Endothelial cell (in vitro differentiated cells): ENCODE results near the gene TMEM63A. TPM values are rescaled to one million over a fixed set of nuclear protein-coding genes. Genes with fewer than 3 reads are reported as not detected.

ENCODE experiments used
- DNase-seq: peaks from one replicate; pipeline ENCODE4 v3.0.0; 2021; ENCODE audit warnings: low spot score
- H3K27ac Mint-ChIP-seq: one replicate; pipeline ENCODE4 v1.8.0; 2021; ENCODE audit warnings: mixed read lengths, inconsistent platforms; ENCODE audit not compliant: unreplicated experiment
- H3K27me3 Mint-ChIP-seq: one replicate; pipeline ENCODE4 v1.8.0; 2021; ENCODE audit warnings: mild to moderate bottlenecking, moderate library complexity, mixed read lengths, inconsistent platforms; ENCODE audit not compliant: unreplicated experiment
- H3K36me3 Mint-ChIP-seq: one replicate; pipeline ENCODE4 v1.8.0; 2021; ENCODE audit warnings: mild to moderate bottlenecking, low read depth, mixed read lengths, inconsistent platforms; ENCODE audit not compliant: unreplicated experiment
- H3K4me1 Mint-ChIP-seq: one replicate; pipeline ENCODE4 v1.8.0; 2021; ENCODE audit warnings: mild to moderate bottlenecking, mixed read lengths, inconsistent platforms; ENCODE audit not compliant: unreplicated experiment
- H3K4me3 Mint-ChIP-seq: one replicate; pipeline ENCODE4 v1.8.0; 2021; ENCODE audit warnings: mild to moderate bottlenecking, mixed read lengths, inconsistent platforms; ENCODE audit not compliant: unreplicated experiment
- H3K9me3 Mint-ChIP-seq: one replicate; pipeline ENCODE4 v1.8.0; 2021; ENCODE audit warnings: mixed read lengths, inconsistent platforms; ENCODE audit not compliant: unreplicated experiment
- total RNA-seq: library from RNA; stranded (reverse); fragmentation: NEBNext Ultra II Directional; extraction: Animal tissue kit (Norgen Biotek cat#: 25700); gene quantifications from one replicate; pipeline ENCODE4 v1.2.1, GENCODE V29; 2021; ENCODE audit not compliant: unreplicated experiment
- TF ChIP-seq, protein P1 (sequence below): fragments of 200-600 bp; sonication (generic); IDR thresholded peaks from one replicate; pipeline ENCODE4 v1.5.0; 2021; ENCODE audit warnings: antibody characterized with exemption; ENCODE audit not compliant: unreplicated experiment

Gene TMEM63A
- total RNA-seq, 1 donor from 2014 or later: 79.9 TPM

DNA sequence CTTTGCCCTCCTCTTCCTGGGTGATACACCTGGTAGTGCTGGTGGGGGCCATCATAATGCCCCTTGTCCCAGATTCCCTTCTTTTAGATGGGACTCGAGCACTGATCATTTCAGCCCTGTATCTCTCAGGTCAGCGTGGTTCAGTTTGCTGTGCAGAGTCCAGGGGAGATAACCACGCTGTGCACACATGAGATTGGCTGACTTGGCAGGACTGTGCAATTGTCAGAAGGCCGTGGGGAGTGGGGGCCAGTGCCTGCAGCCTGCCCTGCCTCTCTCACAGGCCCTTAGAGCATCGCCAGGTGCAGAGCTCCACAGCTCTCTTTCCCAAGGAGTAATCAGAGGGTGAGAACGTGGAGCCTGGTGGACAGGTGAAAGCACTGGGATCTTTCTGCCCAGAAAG is 57.1 kb downstream of the TMEM63A start:
- Mint-ChIP-seq H3K4me3 (no peak overlapping the region), H3K9me3 (no peaks in the 10 kb centered on the region), H3K4me1 (peaks cover 18% of the 10 kb centered on the region), H3K27me3 (peaks cover 1% of the 10 kb centered on the region), H3K27ac (no peak overlapping the region), H3K36me3 (no peaks in the 10 kb centered on the region)
- DNase-seq: no peak
- TF ChIP-seq, protein P1, sequence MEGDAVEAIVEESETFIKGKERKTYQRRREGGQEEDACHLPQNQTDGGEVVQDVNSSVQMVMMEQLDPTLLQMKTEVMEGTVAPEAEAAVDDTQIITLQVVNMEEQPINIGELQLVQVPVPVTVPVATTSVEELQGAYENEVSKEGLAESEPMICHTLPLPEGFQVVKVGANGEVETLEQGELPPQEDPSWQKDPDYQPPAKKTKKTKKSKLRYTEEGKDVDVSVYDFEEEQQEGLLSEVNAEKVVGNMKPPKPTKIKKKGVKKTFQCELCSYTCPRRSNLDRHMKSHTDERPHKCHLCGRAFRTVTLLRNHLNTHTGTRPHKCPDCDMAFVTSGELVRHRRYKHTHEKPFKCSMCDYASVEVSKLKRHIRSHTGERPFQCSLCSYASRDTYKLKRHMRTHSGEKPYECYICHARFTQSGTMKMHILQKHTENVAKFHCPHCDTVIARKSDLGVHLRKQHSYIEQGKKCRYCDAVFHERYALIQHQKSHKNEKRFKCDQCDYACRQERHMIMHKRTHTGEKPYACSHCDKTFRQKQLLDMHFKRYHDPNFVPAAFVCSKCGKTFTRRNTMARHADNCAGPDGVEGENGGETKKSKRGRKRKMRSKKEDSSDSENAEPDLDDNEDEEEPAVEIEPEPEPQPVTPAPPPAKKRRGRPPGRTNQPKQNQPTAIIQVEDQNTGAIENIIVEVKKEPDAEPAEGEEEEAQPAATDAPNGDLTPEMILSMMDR: no peak

DNA sequence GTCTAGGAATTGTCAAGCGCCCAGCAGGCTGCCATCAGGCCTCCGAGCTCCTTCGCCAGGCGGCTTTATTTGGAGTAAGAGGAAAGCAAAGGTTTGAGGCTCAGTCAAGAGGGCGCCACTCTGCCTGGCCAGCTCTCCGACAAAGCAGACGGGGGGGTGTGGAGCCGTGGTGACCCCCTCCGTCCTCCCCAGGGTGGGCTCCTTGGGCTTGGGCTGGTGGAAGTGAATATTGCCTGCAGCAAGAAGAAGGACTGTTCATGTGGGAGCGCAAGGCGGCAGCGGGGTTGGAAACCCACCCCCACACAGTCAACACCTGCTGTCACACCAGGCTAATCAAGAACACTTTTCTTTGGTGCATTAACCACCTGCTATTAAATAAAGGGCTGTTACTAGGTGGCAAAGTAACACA is 57.6 kb downstream of the TMEM63A start:
- Mint-ChIP-seq H3K4me3 (no peak overlapping the region), H3K27ac (no peak overlapping the region), H3K4me1 (peaks cover 18% of the 10 kb centered on the region), H3K36me3 (no peaks in the 10 kb centered on the region), H3K9me3 (no peaks in the 10 kb centered on the region), H3K27me3 (peaks cover under 1% of the 10 kb centered on the region)
- no peak for DNase-seq
- TF ChIP-seq, protein P1: no peak

DNA sequence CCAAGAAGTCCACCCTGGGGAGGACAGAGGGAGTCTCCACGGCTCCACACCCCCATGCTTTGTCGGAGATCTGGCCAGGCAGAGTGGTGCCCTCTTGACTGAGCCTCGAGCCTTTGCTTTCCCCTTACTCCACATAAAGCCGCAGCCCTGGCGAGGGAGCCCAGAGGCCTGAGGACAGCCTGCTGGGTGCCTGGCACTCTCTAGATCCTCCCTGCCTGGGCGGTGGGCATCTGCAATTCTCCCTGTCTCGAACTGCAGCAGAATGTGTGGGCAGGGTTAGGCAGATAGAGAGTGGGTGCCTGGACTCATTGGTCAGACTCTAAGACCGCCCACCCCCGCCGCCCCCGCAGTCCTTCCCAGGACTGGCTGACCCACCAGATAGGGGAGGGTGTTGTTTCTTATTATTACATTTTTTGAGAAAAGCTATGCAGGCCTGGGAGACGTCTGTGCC is 58.3 kb downstream of the TMEM63A start:
- no peak for DNase-seq
- no peaks in the 10 kb centered on the region for H3K9me3 Mint-ChIP-seq
- TF ChIP-seq, protein P1: no peak
- H3K4me3 Mint-ChIP-seq: no peak overlapping the region
- H3K36me3 Mint-ChIP-seq: no peaks in the 10 kb centered on the region
- H3K27me3 Mint-ChIP-seq: no peaks in the 10 kb centered on the region
- H3K4me1 Mint-ChIP-seq: peaks cover 18% of the 10 kb centered on the region
- no peak overlapping the region for H3K27ac Mint-ChIP-seq

DNA sequence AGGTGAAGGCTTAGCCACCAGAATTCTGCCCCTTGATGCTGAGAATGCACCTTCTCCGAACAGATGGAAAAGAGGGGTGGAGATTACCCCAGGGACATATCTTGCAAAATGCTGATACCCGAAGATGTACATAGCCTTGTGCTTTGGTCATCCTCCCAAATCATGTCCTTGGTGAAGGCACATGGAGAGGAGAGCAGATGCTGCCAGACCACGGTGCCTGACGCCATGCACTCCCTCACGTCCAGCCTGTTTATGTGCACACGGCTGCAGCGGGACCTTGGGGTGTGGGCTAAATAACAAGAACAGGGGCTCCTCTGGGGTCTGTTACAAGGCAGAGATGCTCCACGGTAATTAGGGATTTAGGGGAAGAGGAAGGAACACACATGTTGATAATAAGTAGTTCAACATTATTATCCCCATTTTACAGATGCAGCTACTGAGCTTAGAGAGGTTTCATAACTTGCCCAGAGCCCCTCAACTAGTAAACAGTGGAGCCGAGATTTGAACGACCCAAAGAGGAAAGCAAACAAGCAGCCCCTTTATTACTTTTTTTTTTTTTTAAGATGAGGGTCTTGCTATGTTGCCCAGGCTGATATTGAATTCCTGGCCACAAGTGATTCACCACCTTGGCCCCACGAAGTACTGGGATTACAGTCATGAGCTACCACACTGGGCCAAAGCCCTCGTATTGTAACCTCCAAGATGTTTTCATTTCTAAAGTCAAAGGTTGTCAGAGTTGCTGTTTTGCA is 59.4 kb downstream of the TMEM63A start:
- Mint-ChIP-seq H3K9me3 (no peaks in the 10 kb centered on the region), H3K27me3 (peaks cover 1% of the 10 kb centered on the region), H3K36me3 (no peaks in the 10 kb centered on the region), H3K27ac (no peak overlapping the region), H3K4me3 (no peak overlapping the region), H3K4me1 (peaks cover 23% of the 10 kb centered on the region)
- TF ChIP-seq, protein P1: no peak
- no peak for DNase-seq

DNA sequence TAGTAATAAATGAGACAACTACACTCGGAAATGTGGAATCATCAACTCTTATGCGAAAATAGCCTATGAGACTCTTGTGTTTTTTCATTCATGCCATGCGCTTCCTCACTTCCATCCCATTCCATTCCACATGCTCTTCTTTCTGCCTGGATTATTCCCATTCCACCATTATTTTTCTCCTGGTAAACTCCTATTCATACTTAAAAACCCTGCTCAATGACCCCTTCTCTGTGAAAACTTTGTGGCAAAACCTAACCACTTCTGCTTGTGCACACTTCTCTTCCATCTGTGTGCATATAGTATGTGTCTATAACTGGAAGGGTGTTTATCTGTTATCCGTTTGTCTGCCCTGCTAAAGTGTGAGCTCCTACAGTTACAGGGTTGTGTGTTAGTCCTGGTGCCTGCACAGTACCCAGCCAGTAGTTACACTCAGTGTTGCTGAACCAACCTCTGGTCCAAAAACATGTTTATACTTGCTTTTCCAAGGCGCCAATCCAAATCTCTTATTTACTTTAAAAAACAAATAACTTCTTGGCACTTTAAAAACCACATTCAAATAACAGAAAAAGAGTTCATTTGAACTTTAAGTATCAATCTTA is 61.6 kb downstream of the TMEM63A start:
- DNase-seq: no peak
- peaks cover 4% of the 10 kb centered on the region for H3K27me3 Mint-ChIP-seq
- no peak overlapping the region for H3K27ac Mint-ChIP-seq
- no peak overlapping the region for H3K4me3 Mint-ChIP-seq
- H3K4me1 Mint-ChIP-seq: peaks cover 21% of the 10 kb centered on the region
- TF ChIP-seq, protein P1: no peak
- no peaks in the 10 kb centered on the region for H3K9me3 Mint-ChIP-seq
- no peaks in the 10 kb centered on the region for H3K36me3 Mint-ChIP-seq
